Measurements from ENCODE around the gene DPP6. TPM values are rescaled to one million over a fixed set of nuclear protein-coding genes. Genes with fewer than 3 reads are reported as not detected.

DPP6 gene
- total RNA-seq, 1 experiment from 2014 or later: not detected

GRCh38 chr7:154646126-154647013, 594.2 kb downstream of the DPP6 start:
- CTCF ChIA-PET: no interaction called here
- POLR2A ChIA-PET: no interaction called here
- H3K9me3 Mint-ChIP-seq: peaks cover 71% of the 10 kb centered on the region
- no peak overlapping the region for H3K4me3 Mint-ChIP-seq
- H3K27me3 Mint-ChIP-seq (ENCODE audit: low read depth): peaks cover 11% of the 10 kb centered on the region
- ATAC-seq (no peak), DNase-seq (ENCODE audit: low spot score) (no peak)
- H3K36me3 Mint-ChIP-seq: peaks cover 67% of the 10 kb centered on the region
- H3K27ac Mint-ChIP-seq: no peak overlapping the region
- TF ChIP-seq, protein P1, sequence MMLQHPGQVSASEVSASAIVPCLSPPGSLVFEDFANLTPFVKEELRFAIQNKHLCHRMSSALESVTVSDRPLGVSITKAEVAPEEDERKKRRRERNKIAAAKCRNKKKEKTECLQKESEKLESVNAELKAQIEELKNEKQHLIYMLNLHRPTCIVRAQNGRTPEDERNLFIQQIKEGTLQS (CRISPR knock-in tag; conservative IDR thresholded peaks at IDR 0.05): no peak
- no peak for TF ChIP-seq KAT7 (CRISPR knock-in tag; IDR thresholded peaks at IDR 0.05; ENCODE audit: borderline replicate concordance)
- TF ChIP-seq ZNF317 (CRISPR knock-in tag; IDR thresholded peaks at IDR 0.05; ENCODE audit: borderline replicate concordance, low read depth): no peak
- no peak for TF ChIP-seq NFYB (CRISPR knock-in tag; conservative IDR thresholded peaks at IDR 0.05; ENCODE audit: low read depth)
- TF ChIP-seq ZSCAN18 (CRISPR knock-in tag; IDR thresholded peaks at IDR 0.05): no peak
- TF ChIP-seq ATF1 (CRISPR knock-in tag; IDR thresholded peaks at IDR 0.05): no peak
- TF ChIP-seq ESRRA (CRISPR knock-in tag; IDR thresholded peaks at IDR 0.05; ENCODE audit: borderline replicate concordance): no peak
- TF ChIP-seq ZNF423 (CRISPR knock-in tag; IDR thresholded peaks at IDR 0.05): no peak
- no peak for TF ChIP-seq CREB1 (CRISPR knock-in tag; IDR thresholded peaks at IDR 0.05)
- TF ChIP-seq, protein P2, sequence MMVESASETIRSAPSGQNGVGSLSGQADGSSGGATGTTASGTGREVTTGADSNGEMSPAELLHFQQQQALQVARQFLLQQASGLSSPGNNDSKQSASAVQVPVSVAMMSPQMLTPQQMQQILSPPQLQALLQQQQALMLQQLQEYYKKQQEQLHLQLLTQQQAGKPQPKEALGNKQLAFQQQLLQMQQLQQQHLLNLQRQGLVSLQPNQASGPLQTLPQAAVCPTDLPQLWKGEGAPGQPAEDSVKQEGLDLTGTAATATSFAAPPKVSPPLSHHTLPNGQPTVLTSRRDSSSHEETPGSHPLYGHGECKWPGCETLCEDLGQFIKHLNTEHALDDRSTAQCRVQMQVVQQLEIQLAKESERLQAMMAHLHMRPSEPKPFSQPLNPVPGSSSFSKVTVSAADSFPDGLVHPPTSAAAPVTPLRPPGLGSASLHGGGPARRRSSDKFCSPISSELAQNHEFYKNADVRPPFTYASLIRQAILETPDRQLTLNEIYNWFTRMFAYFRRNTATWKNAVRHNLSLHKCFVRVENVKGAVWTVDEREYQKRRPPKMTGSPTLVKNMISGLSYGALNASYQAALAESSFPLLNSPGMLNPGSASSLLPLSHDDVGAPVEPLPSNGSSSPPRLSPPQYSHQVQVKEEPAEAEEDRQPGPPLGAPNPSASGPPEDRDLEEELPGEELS (CRISPR knock-in tag; IDR thresholded peaks at IDR 0.05): no peak
- TF ChIP-seq, protein P3, sequence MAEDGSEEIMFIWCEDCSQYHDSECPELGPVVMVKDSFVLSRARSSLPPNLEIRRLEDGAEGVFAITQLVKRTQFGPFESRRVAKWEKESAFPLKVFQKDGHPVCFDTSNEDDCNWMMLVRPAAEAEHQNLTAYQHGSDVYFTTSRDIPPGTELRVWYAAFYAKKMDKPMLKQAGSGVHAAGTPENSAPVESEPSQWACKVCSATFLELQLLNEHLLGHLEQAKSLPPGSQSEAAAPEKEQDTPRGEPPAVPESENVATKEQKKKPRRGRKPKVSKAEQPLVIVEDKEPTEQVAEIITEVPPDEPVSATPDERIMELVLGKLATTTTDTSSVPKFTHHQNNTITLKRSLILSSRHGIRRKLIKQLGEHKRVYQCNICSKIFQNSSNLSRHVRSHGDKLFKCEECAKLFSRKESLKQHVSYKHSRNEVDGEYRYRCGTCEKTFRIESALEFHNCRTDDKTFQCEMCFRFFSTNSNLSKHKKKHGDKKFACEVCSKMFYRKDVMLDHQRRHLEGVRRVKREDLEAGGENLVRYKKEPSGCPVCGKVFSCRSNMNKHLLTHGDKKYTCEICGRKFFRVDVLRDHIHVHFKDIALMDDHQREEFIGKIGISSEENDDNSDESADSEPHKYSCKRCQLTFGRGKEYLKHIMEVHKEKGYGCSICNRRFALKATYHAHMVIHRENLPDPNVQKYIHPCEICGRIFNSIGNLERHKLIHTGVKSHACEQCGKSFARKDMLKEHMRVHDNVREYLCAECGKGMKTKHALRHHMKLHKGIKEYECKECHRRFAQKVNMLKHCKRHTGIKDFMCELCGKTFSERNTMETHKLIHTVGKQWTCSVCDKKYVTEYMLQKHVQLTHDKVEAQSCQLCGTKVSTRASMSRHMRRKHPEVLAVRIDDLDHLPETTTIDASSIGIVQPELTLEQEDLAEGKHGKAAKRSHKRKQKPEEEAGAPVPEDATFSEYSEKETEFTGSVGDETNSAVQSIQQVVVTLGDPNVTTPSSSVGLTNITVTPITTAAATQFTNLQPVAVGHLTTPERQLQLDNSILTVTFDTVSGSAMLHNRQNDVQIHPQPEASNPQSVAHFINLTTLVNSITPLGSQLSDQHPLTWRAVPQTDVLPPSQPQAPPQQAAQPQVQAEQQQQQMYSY (CRISPR knock-in tag; IDR thresholded peaks at IDR 0.05): no peak
- TF ChIP-seq SOX15 (CRISPR knock-in tag; IDR thresholded peaks at IDR 0.05): no peak
- TF ChIP-seq, protein P4, sequence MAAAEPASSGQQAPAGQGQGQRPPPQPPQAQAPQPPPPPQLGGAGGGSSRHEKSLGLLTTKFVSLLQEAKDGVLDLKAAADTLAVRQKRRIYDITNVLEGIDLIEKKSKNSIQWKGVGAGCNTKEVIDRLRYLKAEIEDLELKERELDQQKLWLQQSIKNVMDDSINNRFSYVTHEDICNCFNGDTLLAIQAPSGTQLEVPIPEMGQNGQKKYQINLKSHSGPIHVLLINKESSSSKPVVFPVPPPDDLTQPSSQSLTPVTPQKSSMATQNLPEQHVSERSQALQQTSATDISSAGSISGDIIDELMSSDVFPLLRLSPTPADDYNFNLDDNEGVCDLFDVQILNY (CRISPR knock-in tag; IDR thresholded peaks at IDR 0.05): no peak
- TF ChIP-seq, protein P5, sequence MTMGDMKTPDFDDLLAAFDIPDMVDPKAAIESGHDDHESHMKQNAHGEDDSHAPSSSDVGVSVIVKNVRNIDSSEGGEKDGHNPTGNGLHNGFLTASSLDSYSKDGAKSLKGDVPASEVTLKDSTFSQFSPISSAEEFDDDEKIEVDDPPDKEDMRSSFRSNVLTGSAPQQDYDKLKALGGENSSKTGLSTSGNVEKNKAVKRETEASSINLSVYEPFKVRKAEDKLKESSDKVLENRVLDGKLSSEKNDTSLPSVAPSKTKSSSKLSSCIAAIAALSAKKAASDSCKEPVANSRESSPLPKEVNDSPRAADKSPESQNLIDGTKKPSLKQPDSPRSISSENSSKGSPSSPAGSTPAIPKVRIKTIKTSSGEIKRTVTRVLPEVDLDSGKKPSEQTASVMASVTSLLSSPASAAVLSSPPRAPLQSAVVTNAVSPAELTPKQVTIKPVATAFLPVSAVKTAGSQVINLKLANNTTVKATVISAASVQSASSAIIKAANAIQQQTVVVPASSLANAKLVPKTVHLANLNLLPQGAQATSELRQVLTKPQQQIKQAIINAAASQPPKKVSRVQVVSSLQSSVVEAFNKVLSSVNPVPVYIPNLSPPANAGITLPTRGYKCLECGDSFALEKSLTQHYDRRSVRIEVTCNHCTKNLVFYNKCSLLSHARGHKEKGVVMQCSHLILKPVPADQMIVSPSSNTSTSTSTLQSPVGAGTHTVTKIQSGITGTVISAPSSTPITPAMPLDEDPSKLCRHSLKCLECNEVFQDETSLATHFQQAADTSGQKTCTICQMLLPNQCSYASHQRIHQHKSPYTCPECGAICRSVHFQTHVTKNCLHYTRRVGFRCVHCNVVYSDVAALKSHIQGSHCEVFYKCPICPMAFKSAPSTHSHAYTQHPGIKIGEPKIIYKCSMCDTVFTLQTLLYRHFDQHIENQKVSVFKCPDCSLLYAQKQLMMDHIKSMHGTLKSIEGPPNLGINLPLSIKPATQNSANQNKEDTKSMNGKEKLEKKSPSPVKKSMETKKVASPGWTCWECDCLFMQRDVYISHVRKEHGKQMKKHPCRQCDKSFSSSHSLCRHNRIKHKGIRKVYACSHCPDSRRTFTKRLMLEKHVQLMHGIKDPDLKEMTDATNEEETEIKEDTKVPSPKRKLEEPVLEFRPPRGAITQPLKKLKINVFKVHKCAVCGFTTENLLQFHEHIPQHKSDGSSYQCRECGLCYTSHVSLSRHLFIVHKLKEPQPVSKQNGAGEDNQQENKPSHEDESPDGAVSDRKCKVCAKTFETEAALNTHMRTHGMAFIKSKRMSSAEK (CRISPR knock-in tag; IDR thresholded peaks at IDR 0.05; ENCODE audit: borderline replicate concordance): no peak
- TF ChIP-seq, protein P6, sequence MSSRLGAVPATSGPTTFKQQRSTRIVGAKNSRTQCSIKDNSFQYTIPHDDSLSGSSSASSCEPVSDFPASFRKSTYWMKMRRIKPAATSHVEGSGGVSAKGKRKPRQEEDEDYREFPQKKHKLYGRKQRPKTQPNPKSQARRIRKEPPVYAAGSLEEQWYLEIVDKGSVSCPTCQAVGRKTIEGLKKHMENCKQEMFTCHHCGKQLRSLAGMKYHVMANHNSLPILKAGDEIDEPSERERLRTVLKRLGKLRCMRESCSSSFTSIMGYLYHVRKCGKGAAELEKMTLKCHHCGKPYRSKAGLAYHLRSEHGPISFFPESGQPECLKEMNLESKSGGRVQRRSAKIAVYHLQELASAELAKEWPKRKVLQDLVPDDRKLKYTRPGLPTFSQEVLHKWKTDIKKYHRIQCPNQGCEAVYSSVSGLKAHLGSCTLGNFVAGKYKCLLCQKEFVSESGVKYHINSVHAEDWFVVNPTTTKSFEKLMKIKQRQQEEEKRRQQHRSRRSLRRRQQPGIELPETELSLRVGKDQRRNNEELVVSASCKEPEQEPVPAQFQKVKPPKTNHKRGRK (CRISPR knock-in tag; IDR thresholded peaks at IDR 0.05; ENCODE audit: borderline replicate concordance): no peak
- TF ChIP-seq, protein P7, sequence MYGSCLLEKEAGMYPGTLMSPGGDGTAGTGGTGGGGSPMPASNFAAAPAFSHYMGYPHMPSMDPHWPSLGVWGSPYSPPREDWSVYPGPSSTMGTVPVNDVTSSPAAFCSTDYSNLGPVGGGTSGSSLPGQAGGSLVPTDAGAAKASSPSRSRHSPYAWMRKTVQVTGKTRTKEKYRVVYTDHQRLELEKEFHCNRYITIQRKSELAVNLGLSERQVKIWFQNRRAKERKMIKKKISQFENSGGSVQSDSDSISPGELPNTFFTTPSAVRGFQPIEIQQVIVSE (CRISPR knock-in tag; IDR thresholded peaks at IDR 0.05; ENCODE audit: borderline replicate concordance): no peak
- no peak for TF ChIP-seq PRRX2 (CRISPR knock-in tag; IDR thresholded peaks at IDR 0.05)
- H3K4me1 Mint-ChIP-seq: no peaks in the 10 kb centered on the region
